ENCODE measurements around the gene TK2.

- TF ChIP-seq, protein P1, sequence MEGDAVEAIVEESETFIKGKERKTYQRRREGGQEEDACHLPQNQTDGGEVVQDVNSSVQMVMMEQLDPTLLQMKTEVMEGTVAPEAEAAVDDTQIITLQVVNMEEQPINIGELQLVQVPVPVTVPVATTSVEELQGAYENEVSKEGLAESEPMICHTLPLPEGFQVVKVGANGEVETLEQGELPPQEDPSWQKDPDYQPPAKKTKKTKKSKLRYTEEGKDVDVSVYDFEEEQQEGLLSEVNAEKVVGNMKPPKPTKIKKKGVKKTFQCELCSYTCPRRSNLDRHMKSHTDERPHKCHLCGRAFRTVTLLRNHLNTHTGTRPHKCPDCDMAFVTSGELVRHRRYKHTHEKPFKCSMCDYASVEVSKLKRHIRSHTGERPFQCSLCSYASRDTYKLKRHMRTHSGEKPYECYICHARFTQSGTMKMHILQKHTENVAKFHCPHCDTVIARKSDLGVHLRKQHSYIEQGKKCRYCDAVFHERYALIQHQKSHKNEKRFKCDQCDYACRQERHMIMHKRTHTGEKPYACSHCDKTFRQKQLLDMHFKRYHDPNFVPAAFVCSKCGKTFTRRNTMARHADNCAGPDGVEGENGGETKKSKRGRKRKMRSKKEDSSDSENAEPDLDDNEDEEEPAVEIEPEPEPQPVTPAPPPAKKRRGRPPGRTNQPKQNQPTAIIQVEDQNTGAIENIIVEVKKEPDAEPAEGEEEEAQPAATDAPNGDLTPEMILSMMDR (IDR thresholded peaks at IDR 0.05), result no peak
- TF ChIP-seq POLR2A (IDR thresholded peaks at IDR 0.05), result no peak
- no peak for TF ChIP-seq POLR2AphosphoS5 (IDR thresholded peaks at IDR 0.05)
Observed at GRCh38 chr16:66471716-66472393, 78.1 kb downstream of the TK2 start.

All from prostate gland (tissue), 2 donors.